HG03460 (cell line): ENCODE measurements around the gene TUBB2A.

Experiments
- ATAC-seq: cut with Tn5 transposase; IDR thresholded peaks from one replicate; pipeline ENCODE4 v1.9.1; 2021; ENCODE audit not compliant: unreplicated experiment

TUBB2A gene

GRCh38 chr6:3125815-3126214, 31.5 kb downstream of the TUBB2A start:
- no peak for ATAC-seq

GRCh38 chr6:3124667-3125066, 32.7 kb downstream of the TUBB2A start:
- ATAC-seq: no peak

GRCh38 chr6:3122823-3123182, 34.5 kb downstream of the TUBB2A start:
- no peak for ATAC-seq

GRCh38 chr6:3120765-3121089, 36.6 kb downstream of the TUBB2A start:
- no peak for ATAC-seq

- peak; percentile 22 for ATAC-seq
Measured at GRCh38 chr6:3119040-3119723, 38.2 kb downstream of the TUBB2A start.

GRCh38 chr6:3118353-3119039, 38.8 kb downstream of the TUBB2A start, which contains the start of gene BPHL:
Gene BPHL, plus strand, starts transcription at chr6:3118711. Its CDS starts 30 bp downstream, at chr6:3118741.
- peak; percentile 93 for ATAC-seq

GRCh38 chr6:3117912-3118352, 39.4 kb downstream of the TUBB2A start:
- no peak for ATAC-seq

DNA sequence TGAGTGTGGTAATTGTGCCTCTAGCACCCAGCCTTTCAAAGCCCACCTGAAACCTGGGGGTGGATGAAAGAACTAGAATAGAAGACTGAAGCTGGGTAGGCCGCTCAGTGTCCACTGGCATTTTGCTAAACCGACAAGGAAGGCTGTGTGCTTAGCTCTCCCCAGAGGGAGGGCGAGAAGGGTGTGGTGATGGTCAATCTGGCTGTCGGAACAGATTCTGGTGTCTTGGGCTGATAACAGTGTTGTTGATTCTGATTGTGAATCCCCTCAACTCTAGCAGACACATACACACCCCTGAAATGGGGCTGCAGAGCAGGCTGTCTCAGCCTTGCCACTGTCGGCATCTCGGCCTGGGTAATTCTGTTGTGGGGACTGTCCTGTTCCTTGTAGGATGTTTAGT, 43.0 kb downstream of the TUBB2A start:
- no peak for ATAC-seq

GRCh38 chr6:3109761-3110160, 47.6 kb downstream of the TUBB2A start:
- ATAC-seq: no peak

DNA sequence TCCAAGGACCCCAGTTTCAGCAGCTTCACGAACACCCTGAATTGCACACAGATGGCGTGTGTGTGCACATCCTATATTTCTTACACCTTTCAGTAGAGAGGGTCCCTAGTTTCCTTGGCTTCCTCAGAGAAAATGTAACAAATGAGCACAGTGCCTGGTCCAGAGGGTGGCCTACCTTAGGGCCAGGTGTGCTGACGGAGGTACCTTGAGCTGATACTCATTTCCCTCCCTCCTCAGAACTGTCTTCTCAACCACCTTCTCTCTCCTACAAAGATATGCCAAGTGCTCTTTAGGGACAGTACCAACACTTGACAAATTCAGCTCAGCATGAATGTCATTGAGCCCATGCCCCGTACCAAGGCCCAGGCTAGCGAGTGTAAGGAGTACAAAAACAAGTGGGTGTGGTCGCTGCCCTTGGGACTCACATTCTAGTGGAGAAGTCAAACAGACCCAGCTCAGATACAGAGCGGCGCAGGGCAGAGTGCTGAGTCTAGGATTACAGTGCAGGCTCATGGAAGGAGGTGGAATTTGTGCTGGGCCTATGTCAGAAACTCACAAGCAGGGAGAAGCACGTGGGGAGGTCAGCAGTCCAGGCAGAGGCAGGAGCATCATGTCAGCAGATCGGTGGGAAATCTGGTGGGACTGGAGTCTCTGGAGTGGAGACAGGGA, 48.5 kb downstream of the TUBB2A start:
- ATAC-seq: no peak
